ENCODE data around the gene GALNT2. TPM values are rescaled to one million over a fixed set of nuclear protein-coding genes. Genes with fewer than 3 reads are reported as not detected.

Gene GALNT2
- polyA plus RNA-seq, 1 of the 3 experiments (the other 2 are of a cell fraction): 118 TPM

DNA sequence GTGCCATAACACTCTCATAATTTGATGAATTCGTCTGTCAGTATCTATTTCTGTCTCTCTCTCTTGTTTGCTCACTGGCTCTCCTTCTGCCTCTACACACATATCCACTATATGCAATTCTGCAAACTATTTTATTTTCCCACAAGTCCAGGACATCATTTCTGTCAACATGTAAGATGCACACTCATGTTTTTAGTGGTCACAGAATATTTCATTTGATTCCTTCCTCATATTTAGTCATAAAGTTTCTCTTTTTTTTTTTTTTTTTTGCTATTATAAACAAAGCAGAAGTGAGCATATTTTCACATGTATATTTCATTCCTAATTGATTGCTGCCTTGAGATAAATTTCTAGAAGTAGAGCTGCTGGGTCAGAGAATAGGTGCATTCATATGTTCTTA is 193.8 kb downstream of the GALNT2 start:
- Histone ChIP-seq H3K27me3 (ENCODE audit: insufficient read depth) (no peaks in the 10 kb centered on the region), H3K4me3 (ENCODE audit: low read depth in 2 of 2, low read length in 1 of 2) (no peak overlapping the region), H4K20me1 (ENCODE audit: insufficient read depth) (no peaks in the 10 kb centered on the region), H3K9me2 (no peaks in the 10 kb centered on the region), H2AFZ (ENCODE audit: low read depth) (no peak overlapping the region), H3K36me3 (replicated peaks in 1 of 2; ENCODE audit: control insufficient read depth in 1 of 2, insufficient read depth in 2 of 2, low read length in 1 of 2) (peaks cover 30 to 55% of the 10 kb centered on the region in 2 experiments), H3K79me2 (ENCODE audit: insufficient read depth) (no peaks in the 10 kb centered on the region), H3K4me2 (no peak overlapping the region), H3F3A (replicated peaks; ENCODE audit: insufficient read depth) (no peaks in the 10 kb centered on the region), H3K27ac (ENCODE audit: low read depth in 2 of 2, low read length in 1 of 2) (no peak overlapping the region), H3K9me3 (no peaks in the 10 kb centered on the region), H3K9ac (no peak overlapping the region), H3K4me1 (ENCODE audit: control insufficient read depth in 1 of 2, insufficient read depth in 2 of 2, low read depth in 1 of 2, low read length in 1 of 2) (no peaks in the 10 kb centered on the region; a peak in 1 of 4 replicates)
- ChIA-PET CTCF (interaction anchor here (1.1 kb wide), 1 partner anchor 51 kb away, joined by 4 read pairs; no protein-coding TSS in a partner anchor), POLR2A (no interaction called here)
- 92% methylated on average over 1 of the region's 1 CpG for WGBS (ENCODE audit: low lambda C conversion rate)
- no peak for DNase-seq
- TF ChIP-seq RAD21 (IDR thresholded peaks at IDR 0.05; ENCODE audit: low read length) (no peak), MXI1 (IDR thresholded peaks at IDR 0.05; ENCODE audit: low read depth, low read length) (no peak), YY1 (IDR thresholded peaks at IDR 0.05; ENCODE audit: low read depth) (no peak), ELF1 (IDR thresholded peaks at IDR 0.05) (no peak), ZBTB33 (IDR thresholded peaks at IDR 0.05; ENCODE audit: borderline replicate concordance, low read depth) (no peak), REST (IDR thresholded peaks at IDR 0.05; ENCODE audit: low read depth, low read length) (no peak), NRF1 (IDR thresholded peaks at IDR 0.05; ENCODE audit: low read depth, low read length) (no peak), RXRA (IDR thresholded peaks at IDR 0.05; ENCODE audit: borderline replicate concordance, low read depth) (no peak)
- TF ChIP-seq, protein P1, sequence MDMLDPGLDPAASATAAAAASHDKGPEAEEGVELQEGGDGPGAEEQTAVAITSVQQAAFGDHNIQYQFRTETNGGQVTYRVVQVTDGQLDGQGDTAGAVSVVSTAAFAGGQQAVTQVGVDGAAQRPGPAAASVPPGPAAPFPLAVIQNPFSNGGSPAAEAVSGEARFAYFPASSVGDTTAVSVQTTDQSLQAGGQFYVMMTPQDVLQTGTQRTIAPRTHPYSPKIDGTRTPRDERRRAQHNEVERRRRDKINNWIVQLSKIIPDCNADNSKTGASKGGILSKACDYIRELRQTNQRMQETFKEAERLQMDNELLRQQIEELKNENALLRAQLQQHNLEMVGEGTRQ (IDR thresholded peaks at IDR 0.05; ENCODE audit: borderline replicate concordance, low read depth, low read length): no peak
